Measurements from ENCODE around the gene FGFRL1. TPM values are rescaled to one million over a fixed set of nuclear protein-coding genes. Genes with fewer than 3 reads are reported as not detected.
A peak's percentile ranks its signal among the peaks of the same experiment; 100 is the strongest.

FGFRL1 gene
- total RNA-seq, 5 donors from 2014 or later (not counting 1 experiment from before 2014, with no cell fraction given) = 14.9 to 25.2 (median 23.7) TPM

- Mint-ChIP-seq H3K36me3 (no peaks in the 10 kb centered on the region), H3K27me3 (no peaks in the 10 kb centered on the region), H3K4me1 (peaks cover 5 to 10% (median 6%) of the 10 kb centered on the region in 3 donors), H3K9me3 (no peaks in the 10 kb centered on the region), H3K27ac (no peak overlapping the region), H3K4me3 (no peak overlapping the region)
- H3K9me3 ChIP-seq = no peaks in the 10 kb centered on the region
- WGBS (ENCODE audit: insufficient coverage) = 94% methylated on average over 21 of the region's 21 CpGs
- ChIA-PET POLR2A (no interaction called here), CTCF (no interaction called here)
- DNase-seq = no peak
- peaks cover 0 to 12% of the 10 kb centered on the region in 2 experiments for H3K27me3 ChIP-seq (replicated peaks in 1 of 2; ENCODE audit: control insufficient read depth in 2 of 2, extremely low read depth in 1 of 2, insufficient read depth in 2 of 2, low read length in 1 of 2)
- peaks cover 0 to 32% of the 10 kb centered on the region in 2 experiments for H3K4me1 ChIP-seq (ENCODE audit: control insufficient read depth in 1 of 2, extremely low read depth in 1 of 2, insufficient read depth in 2 of 2, low read length in 2 of 2)
- H3K27ac ChIP-seq (ENCODE audit: low read length) = no peak overlapping the region
- peaks cover 27 to 38% of the 10 kb centered on the region in 2 donors for H3K36me3 ChIP-seq (ENCODE audit: control insufficient read depth in 2 of 2, extremely low read depth in 1 of 2, insufficient read depth in 1 of 2, low read length in 1 of 2)
- H3K4me3 ChIP-seq (ENCODE audit: control insufficient read depth in 1 of 2, extremely low read depth in 1 of 2, low read length in 1 of 2) = no peak overlapping the region
- no peak for ATAC-seq (replicated peaks in 1 of 4)
Observed at GRCh38 chr4:965766-966134, 45.7 kb upstream of the FGFRL1 start.

GRCh38 chr4:966266-967112 lies 44.9 kb upstream of the FGFRL1 start:
- Mint-ChIP-seq H3K4me3 (no peak overlapping the region), H3K27ac (no peak overlapping the region), H3K4me1 (peaks cover 11 to 16% (median 12%) of the 10 kb centered on the region in 3 donors), H3K9me3 (no peaks in the 10 kb centered on the region), H3K27me3 (no peaks in the 10 kb centered on the region), H3K36me3 (no peaks in the 10 kb centered on the region)
- ChIA-PET CTCF (no interaction called here), POLR2A (no interaction called here)
- H3K9me3 ChIP-seq = no peaks in the 10 kb centered on the region
- peaks cover 2 to 39% of the 10 kb centered on the region in 2 experiments for H3K4me1 ChIP-seq (ENCODE audit: control insufficient read depth in 1 of 2, extremely low read depth in 1 of 2, insufficient read depth in 2 of 2, low read length in 2 of 2)
- DNase-seq (no peak), ATAC-seq (replicated peaks in 1 of 4) (no peak)
- H3K27me3 ChIP-seq (replicated peaks in 1 of 2; ENCODE audit: control insufficient read depth in 2 of 2, extremely low read depth in 1 of 2, insufficient read depth in 2 of 2, low read length in 1 of 2) = peaks cover 0 to 12% of the 10 kb centered on the region in 2 experiments
- H3K36me3 ChIP-seq (ENCODE audit: control insufficient read depth in 2 of 2, extremely low read depth in 1 of 2, insufficient read depth in 1 of 2, low read length in 1 of 2) = peaks cover 31 to 35% of the 10 kb centered on the region in 2 donors
- 95% methylated on average over 48 of the region's 48 CpGs for WGBS (ENCODE audit: insufficient coverage)
- H3K27ac ChIP-seq (ENCODE audit: low read length) = no peak overlapping the region
- no peak overlapping the region for H3K4me3 ChIP-seq (ENCODE audit: control insufficient read depth in 1 of 2, extremely low read depth in 1 of 2, low read length in 1 of 2)

DNA sequence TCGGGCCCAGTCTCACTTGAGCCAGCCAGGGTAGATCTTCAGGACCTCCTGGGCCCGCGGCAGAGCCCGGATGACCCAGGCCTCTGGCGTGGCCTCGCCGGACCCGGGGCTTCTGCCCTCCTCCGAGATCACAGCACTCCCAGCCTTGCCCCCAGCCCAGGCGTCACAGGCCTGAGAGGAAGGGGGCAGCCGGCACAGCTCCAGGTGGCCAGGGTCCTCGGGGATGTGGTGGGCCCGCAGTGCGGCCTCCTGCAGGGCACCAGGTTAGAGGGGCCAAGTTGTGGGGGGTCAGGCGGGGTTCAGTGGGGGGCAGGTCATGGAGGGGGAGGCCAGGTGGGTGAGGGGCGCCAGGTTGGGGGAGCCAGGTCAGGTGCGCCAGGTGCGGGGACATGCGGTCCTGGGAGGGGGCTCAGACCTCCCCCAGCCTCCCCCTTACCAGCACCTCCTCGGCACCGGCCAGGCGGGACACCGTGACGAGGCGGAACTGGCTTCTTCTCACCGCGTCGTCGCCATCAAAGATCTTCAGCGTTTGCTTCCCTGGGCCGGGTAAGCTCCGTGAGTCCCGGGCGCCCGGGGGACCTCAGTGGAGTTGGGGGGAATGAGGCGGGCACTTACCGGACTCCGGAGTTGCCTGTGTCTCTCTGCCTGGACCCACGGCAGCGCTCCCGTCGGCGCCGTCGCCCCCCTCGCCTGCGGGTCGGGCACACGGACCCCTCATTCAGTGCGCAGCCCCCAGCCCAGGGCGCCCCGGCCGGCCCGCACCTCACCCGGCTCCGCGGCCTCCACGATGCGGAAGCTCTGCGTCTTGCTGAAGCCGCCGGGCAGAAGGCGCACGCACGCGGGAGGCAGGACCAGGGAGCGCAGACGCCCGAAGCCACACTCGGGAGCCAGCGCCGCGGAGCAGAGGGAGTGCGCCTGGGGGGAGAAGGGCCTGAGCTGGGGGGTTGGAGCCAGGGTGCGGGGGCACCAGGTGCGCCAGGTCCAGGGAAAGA lies 44.0 kb upstream of the FGFRL1 start:
- H3K36me3 ChIP-seq (ENCODE audit: control insufficient read depth in 2 of 2, extremely low read depth in 1 of 2, insufficient read depth in 1 of 2, low read length in 1 of 2) = peaks cover 27 to 28% of the 10 kb centered on the region in 2 donors
- peak in 1 of 35 experiments; percentile 25 for DNase-seq
- peaks cover 12 to 16% (median 15%) of the 10 kb centered on the region in 3 donors for H3K4me1 Mint-ChIP-seq
- H3K36me3 Mint-ChIP-seq = no peaks in the 10 kb centered on the region
- no peaks in the 10 kb centered on the region for H3K27me3 Mint-ChIP-seq
- no peaks in the 10 kb centered on the region for H3K9me3 Mint-ChIP-seq
- no peaks in the 10 kb centered on the region for H3K9me3 ChIP-seq
- no peak for ATAC-seq (replicated peaks in 1 of 4)
- peaks cover 0 to 12% of the 10 kb centered on the region in 2 experiments for H3K27me3 ChIP-seq (replicated peaks in 1 of 2; ENCODE audit: control insufficient read depth in 2 of 2, extremely low read depth in 1 of 2, insufficient read depth in 2 of 2, low read length in 1 of 2)
- no peak overlapping the region for H3K4me3 Mint-ChIP-seq
- H3K4me1 ChIP-seq (ENCODE audit: control insufficient read depth in 1 of 2, extremely low read depth in 1 of 2, insufficient read depth in 2 of 2, low read length in 2 of 2) = peaks cover 6 to 48% of the 10 kb centered on the region in 2 experiments
- H3K27ac Mint-ChIP-seq = no peak overlapping the region
- no peak overlapping the region for H3K4me3 ChIP-seq (ENCODE audit: control insufficient read depth in 1 of 2, extremely low read depth in 1 of 2, low read length in 1 of 2)
- WGBS (ENCODE audit: insufficient coverage) = 67% methylated on average over 55 of the region's 76 CpGs
- ChIA-PET POLR2A (no interaction called here), CTCF (no interaction called here)
- no peak overlapping the region for H3K27ac ChIP-seq (ENCODE audit: low read length)

- H3K36me3 ChIP-seq (ENCODE audit: control insufficient read depth in 2 of 2, extremely low read depth in 1 of 2, insufficient read depth in 1 of 2, low read length in 1 of 2) = peaks cover 22 to 24% of the 10 kb centered on the region in 2 donors
- H3K4me1 ChIP-seq (ENCODE audit: control insufficient read depth in 1 of 2, extremely low read depth in 1 of 2, insufficient read depth in 2 of 2, low read length in 2 of 2) = peaks cover 8 to 53% of the 10 kb centered on the region in 2 experiments
- Mint-ChIP-seq H3K27me3 (no peaks in the 10 kb centered on the region), H3K36me3 (no peaks in the 10 kb centered on the region), H3K4me1 (peaks cover 12 to 16% (median 15%) of the 10 kb centered on the region in 3 donors), H3K9me3 (no peaks in the 10 kb centered on the region), H3K4me3 (peak overlapping the region in 1 of 3 donors; percentile 17), H3K27ac (no peak overlapping the region)
- H3K27me3 ChIP-seq (replicated peaks in 1 of 2; ENCODE audit: control insufficient read depth in 2 of 2, extremely low read depth in 1 of 2, insufficient read depth in 2 of 2, low read length in 1 of 2) = peaks cover 0 to 14% of the 10 kb centered on the region in 2 experiments
- ChIA-PET CTCF (no interaction called here), POLR2A (no interaction called here)
- H3K4me3 ChIP-seq (ENCODE audit: control insufficient read depth in 1 of 2, extremely low read depth in 1 of 2, low read length in 1 of 2) = no peak overlapping the region
- 81% methylated on average over 3 of the region's 24 CpGs for WGBS (ENCODE audit: insufficient coverage)
- H3K9me3 ChIP-seq = no peaks in the 10 kb centered on the region
- no peak overlapping the region for H3K27ac ChIP-seq (ENCODE audit: low read length)
- DNase-seq (no peak), ATAC-seq (replicated peaks in 1 of 4) (no peak)
Observed at GRCh38 chr4:968221-968620, 43.2 kb upstream of the FGFRL1 start.

DNA sequence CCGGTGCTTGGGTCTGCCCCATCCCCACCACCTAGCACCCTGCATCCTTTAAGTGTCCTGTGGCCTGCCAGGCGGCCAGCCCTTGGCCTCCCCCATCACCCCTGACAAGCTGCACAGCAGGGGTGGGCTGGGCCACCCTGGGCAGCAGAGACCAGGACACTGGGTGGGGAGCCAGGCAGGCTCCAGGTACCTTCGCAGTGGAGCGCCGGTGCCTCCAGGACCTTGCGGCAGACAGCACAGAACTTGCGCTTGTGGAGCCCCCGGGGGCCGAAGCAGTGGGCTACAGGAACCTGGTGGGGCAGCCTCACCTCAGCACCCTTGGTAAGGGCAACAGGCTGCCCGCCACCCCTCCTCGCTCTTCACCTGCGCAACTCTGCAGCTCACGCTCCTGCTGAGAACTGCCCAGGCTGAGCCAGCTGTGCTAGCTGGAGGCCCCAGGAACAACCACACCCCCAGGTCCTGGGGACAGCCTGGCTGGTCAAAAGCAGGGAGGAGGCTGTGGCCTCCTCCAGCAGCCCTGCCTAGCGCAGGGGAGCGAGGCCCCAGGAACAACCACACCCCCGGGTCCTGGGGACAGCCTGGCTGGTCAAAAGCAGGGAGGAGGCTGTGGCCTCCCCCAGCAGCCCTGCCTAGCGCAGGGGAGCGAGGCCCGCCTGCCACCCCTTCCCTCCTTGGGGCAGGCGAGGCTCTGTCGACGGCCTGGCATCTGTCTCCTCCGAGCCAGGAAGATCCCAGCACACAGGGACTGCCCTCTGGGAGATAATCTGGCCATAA lies 42.6 kb upstream of the FGFRL1 start:
- 95% methylated on average over 16 of the region's 23 CpGs for WGBS (ENCODE audit: insufficient coverage)
- Mint-ChIP-seq H3K36me3 (no peaks in the 10 kb centered on the region), H3K4me1 (peaks cover 12 to 16% (median 15%) of the 10 kb centered on the region in 3 donors), H3K27me3 (no peaks in the 10 kb centered on the region), H3K4me3 (peak overlapping the region in 1 of 3 donors; percentile 17), H3K27ac (no peak overlapping the region), H3K9me3 (no peaks in the 10 kb centered on the region)
- H3K27me3 ChIP-seq (replicated peaks in 1 of 2; ENCODE audit: control insufficient read depth in 2 of 2, extremely low read depth in 1 of 2, insufficient read depth in 2 of 2, low read length in 1 of 2) = peaks cover 0 to 14% of the 10 kb centered on the region in 2 experiments
- POLR2A ChIA-PET = interaction anchor here in 1 of 2 donors (0.6 kb wide), 1 partner anchor 33 kb away, joined by 3 read pairs; no protein-coding TSS in a partner anchor
- DNase-seq = no peak
- H3K4me3 ChIP-seq (ENCODE audit: control insufficient read depth in 1 of 2, extremely low read depth in 1 of 2, low read length in 1 of 2) = no peak overlapping the region
- peaks cover 17 to 24% of the 10 kb centered on the region in 2 donors for H3K36me3 ChIP-seq (ENCODE audit: control insufficient read depth in 2 of 2, extremely low read depth in 1 of 2, insufficient read depth in 1 of 2, low read length in 1 of 2)
- ATAC-seq (replicated peaks in 1 of 4) = no peak
- H3K27ac ChIP-seq (ENCODE audit: low read length) = no peak overlapping the region
- peaks cover 8 to 50% of the 10 kb centered on the region in 2 experiments for H3K4me1 ChIP-seq (ENCODE audit: control insufficient read depth in 1 of 2, extremely low read depth in 1 of 2, insufficient read depth in 2 of 2, low read length in 2 of 2)
- H3K9me3 ChIP-seq = no peaks in the 10 kb centered on the region
- CTCF ChIA-PET = no interaction called here
